HG02870 (cell line): ENCODE results near the gene PSMG4.

Experiments
- ATAC-seq: cut with Tn5 transposase; IDR thresholded peaks from one replicate; pipeline ENCODE4 v1.9.1; 2021; ENCODE audit warnings: mild to moderate bottlenecking, moderate library complexity; ENCODE audit not compliant: unreplicated experiment

PSMG4 gene

GRCh38 chr6:3288711-3289663 is 30.2 kb downstream of the PSMG4 start:
- ATAC-seq, result no peak

DNA sequence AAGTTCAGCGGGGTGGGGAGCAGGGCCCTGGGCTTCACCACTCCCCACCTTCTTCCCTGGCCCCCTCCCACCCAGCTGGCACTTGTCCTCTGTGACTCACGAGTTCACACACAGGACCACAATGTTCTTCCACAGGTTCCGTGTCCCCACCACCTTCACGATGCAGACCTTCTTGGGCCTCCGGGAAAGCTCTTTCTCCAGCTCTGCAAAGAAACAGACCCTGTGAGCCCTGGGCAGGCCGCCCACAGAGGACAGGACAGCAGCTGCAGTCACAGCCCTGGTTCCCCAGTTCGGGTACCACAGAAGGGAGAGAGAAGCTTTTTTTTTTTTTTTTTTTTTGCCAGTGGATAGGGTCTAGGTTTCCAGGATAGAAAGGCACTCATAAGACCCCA is 30.9 kb downstream of the PSMG4 start:
- no peak for ATAC-seq

DNA sequence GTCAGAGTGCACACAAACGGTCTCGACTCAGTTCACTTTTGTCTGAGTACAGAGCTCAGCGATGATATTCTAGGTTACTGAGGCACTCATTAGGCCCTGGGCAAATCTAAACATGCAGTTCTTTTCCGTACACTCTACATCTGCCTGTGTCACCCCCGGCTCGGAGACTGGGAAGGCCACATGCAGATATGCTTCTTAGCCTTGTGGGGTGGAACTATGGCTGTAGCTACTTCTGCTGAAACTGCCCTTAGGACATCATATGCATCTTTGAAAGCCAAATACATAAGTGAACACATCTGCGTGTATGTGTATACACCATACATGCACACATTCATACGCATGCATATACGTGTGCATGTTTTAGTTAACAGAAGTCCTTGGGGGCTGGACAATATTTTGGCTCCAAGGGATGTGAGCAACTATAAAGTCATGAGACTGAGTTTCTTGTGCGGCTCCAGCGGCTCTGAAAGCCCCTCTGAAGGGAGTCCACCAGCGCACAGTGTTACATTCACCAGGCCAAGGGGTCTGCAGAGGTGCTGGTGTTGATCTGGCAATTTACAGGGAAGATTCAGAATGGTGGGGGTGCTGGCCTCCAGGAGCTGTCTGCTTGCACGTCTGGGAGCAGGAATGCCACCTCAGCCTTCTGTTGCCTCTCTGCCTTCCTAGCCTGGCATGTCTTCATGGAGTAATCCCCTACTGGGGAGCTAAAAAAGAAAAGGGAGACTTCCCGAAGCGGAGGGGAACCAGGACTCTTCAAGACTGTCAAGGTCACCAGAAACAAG is 31.6 kb downstream of the PSMG4 start:
- no peak for ATAC-seq

- ATAC-seq, result no peak
Observed at GRCh38 chr6:3290931-3291211, 32.1 kb downstream of the PSMG4 start.

GRCh38 chr6:3291346-3291745 is 32.6 kb downstream of the PSMG4 start:
- no peak for ATAC-seq

- no peak for ATAC-seq
Observed at GRCh38 chr6:3291987-3292386, 33.2 kb downstream of the PSMG4 start.

DNA sequence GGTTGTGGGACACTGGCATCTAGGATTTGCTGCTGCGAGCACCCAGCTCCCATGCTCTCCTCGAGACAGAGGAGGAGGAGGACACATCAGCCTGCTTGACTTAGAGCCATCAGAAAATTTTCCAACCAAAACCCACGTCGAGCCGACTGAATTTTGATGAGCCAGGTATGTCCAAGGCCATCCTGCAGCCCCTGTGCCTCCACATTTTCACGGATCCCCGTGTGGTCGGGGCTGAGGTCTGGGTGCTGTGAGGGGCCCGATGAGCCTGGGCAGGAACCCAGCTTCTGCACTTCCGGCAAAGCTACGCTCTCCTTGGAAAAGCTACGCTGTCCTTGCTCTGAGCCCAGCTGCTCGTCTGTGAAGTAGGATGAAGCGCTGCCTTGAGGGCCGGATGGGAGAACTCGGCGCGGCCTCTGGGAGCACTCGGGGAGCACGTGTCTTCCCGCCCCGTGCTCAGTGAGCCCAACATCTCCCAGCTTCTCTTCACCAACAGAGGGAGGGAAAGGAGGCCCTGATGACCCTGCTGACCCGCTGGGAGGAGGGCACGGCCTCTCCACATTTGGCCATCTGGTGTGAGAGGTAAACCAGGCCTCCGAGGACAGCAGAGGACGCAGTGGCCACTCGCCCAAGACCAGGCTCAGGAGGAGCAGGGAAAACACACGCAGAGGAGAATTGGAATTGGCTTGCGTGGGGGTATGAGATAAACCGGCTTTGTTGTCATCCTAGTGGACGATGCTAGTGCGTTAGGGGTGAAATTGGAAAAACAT is 33.9 kb downstream of the PSMG4 start:
- no peak for ATAC-seq

DNA sequence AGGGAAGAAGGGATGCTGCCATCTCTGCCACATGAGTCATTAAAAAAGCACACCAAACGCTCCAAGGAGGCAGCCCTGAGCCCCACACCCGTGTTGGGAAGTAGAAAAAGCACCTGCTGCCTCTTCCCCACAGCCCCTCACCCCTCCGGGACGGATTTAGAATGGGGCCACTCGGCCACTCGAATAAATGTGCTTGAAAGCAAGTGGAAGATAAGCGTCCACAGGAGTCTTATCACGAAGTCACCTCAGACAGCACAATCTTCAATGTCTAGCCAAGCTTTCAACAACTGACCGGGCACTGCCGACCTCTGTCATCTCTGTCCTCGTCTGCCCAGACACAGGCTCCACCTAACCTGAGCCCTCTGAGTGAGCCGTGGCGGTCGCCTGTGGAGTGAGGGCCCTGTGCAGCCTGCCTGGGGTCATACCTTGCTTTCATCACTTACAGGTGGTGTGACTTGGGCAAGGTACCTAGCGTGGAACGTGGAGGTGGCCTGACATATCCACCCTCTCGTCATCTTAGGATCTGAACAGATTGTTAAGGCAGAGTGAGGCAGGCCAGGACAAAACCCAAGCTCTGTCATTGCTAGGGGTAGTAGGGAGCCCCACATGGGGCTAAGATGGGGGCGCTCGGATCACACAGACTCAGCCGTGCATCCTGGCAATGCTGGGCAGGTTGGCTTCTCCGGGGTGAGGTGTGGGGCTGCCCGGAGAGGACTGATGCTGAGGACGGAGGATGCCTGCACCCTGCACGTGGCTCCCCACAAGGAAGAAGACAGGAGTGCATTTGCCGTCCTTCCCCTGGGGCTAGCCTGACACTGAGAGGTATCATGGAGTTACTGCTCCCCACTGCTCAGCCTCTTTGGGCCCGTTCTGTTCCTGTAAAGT is 34.8 kb downstream of the PSMG4 start:
- no peak for ATAC-seq

GRCh38 chr6:3294396-3294795 is 35.6 kb downstream of the PSMG4 start:
- ATAC-seq, result no peak

- ATAC-seq, result no peak
Observed at GRCh38 chr6:3294921-3295871, 36.4 kb downstream of the PSMG4 start.

GRCh38 chr6:3296078-3296477 is 37.3 kb downstream of the PSMG4 start:
- no peak for ATAC-seq

DNA sequence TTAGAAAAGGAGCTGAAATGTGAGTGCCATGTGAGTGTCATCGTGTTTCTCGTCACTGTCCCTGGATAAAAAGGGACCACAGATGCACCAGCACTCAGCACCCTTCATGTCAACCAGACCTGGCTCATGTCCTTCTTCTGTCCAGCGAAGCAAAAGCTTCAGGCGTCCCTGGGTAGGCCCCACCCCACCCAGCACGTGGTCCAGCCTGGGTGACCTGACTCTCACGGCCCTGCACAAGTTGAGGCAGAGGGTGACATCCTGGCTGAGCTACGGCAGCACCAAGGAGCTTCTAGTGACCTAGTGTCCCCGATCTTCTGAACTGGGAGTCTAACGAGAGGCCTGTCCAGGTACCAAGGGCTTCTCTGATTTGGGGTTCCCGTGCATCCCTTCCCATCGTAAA is 37.8 kb downstream of the PSMG4 start:
- ATAC-seq, result no peak

DNA sequence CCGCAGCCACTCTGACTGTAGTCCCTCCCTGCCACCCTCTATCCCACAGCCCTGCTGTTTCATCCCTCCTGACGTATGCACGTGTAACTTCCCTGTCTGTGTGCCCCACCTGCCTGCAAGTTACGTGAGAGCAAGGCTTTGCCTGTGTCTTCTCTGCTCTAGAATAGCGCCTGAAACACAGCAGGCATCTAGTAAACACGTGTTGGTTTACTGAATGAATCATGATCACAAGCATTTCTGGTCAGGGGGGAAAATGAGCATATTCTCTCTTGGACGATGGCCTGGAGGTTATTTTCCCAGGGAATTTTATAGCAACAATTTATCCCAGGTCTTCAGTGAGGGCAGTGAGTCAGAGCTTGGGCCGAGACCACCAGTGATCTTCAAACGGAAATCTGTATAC is 38.3 kb downstream of the PSMG4 start:
- ATAC-seq, result no peak

DNA sequence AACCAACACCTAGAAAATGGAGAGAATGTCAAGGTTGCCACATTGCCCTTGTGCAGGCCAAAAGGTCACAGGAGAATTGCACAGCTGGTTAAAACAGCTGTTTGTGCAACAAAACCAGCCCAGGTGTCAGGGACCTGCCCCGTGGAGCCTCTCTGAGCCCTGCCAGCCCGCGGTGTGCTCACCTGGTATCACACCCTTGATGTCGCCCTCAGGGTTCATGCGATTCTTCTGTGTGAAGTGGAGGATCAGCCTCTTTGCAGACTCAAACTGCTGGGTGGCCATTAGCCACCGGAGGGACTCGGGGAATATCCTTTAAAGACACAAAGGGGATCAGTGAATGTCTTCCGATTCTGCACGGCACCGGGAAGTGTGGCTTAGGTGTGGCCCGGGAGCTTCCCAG is 39.2 kb downstream of the PSMG4 start:
- no peak for ATAC-seq

- no peak for ATAC-seq
Observed at GRCh38 chr6:3299221-3299620, 40.5 kb downstream of the PSMG4 start.

GRCh38 chr6:3301506-3301905 is 42.8 kb downstream of the PSMG4 start:
- no peak for ATAC-seq

GRCh38 chr6:3303795-3304411 is 45.2 kb downstream of the PSMG4 start:
- no peak for ATAC-seq

- ATAC-seq, result no peak
Observed at GRCh38 chr6:3304500-3305215, 45.9 kb downstream of the PSMG4 start.
